ENCODE data around the gene MEF2A. TPM values are rescaled to one million over a fixed set of nuclear protein-coding genes. Genes with fewer than 3 reads are reported as not detected.
A peak's percentile ranks its signal among the peaks of the same experiment; 100 is the strongest.

The MEF2A gene
- total RNA-seq, 1 donor from 2014 or later, result 46.3 TPM

DNA sequence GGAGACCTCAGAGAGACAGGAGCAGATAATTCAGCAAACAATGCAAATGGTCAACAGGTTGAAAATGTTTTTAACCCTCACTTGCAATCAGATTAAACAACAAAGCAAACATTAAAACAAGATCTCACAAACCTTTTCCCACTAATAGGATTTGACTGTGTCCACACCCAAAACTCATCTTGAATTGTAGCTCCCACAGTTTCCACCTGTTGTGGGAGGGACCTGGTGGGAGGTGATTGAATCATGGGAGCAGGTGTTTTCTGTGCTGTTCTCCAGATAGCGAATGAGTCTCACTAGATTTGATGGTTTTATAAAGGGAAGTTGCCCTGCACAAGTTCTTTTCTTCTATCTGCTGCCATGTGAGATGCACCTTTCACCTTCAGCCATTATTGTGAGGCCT lies 168.8 kb downstream of the MEF2A start:
- no peaks in the 10 kb centered on the region for H3K27me3 Mint-ChIP-seq (ENCODE audit: low read depth, unreplicated experiment)
- Histone ChIP-seq H3K27me3 (ENCODE audit: insufficient read depth, low read length) (no peaks in the 10 kb centered on the region), H3K4me3 (ENCODE audit: insufficient read depth, low read depth, low read length) (no peak overlapping the region), H3K79me2 (ENCODE audit: insufficient read depth, low read length) (no peaks in the 10 kb centered on the region), H3K4me1 (ENCODE audit: insufficient read depth, low read length) (peaks cover 5% of the 10 kb centered on the region), H3K27ac (ENCODE audit: low read depth, low read length) (no peak overlapping the region), H4K20me1 (ENCODE audit: insufficient read depth, low read length) (peaks cover 7% of the 10 kb centered on the region), H2AFZ (ENCODE audit: low read depth, low read length) (no peak overlapping the region), H3K9me3 (ENCODE audit: insufficient read depth, low read depth, low read length) (no peaks in the 10 kb centered on the region), H3K9ac (ENCODE audit: low read length) (no peak overlapping the region), H3K4me2 (ENCODE audit: low read length) (no peak overlapping the region), H3K36me3 (ENCODE audit: insufficient read depth, low read length) (no peaks in the 10 kb centered on the region)
- H3K36me3 Mint-ChIP-seq (ENCODE audit: low read depth, unreplicated experiment), result peaks cover 2% of the 10 kb centered on the region
- no peak for FAIRE-seq
- peak overlapping the region; percentile 52 for H3K4me3 Mint-ChIP-seq (ENCODE audit: unreplicated experiment)
- H3K27ac Mint-ChIP-seq (ENCODE audit: unreplicated experiment), result no peak overlapping the region
- H3K9me3 Mint-ChIP-seq (ENCODE audit: unreplicated experiment), result no peaks in the 10 kb centered on the region
- no peak for DNase-seq (ENCODE audit: low read depth)
- TF ChIP-seq, protein P1, sequence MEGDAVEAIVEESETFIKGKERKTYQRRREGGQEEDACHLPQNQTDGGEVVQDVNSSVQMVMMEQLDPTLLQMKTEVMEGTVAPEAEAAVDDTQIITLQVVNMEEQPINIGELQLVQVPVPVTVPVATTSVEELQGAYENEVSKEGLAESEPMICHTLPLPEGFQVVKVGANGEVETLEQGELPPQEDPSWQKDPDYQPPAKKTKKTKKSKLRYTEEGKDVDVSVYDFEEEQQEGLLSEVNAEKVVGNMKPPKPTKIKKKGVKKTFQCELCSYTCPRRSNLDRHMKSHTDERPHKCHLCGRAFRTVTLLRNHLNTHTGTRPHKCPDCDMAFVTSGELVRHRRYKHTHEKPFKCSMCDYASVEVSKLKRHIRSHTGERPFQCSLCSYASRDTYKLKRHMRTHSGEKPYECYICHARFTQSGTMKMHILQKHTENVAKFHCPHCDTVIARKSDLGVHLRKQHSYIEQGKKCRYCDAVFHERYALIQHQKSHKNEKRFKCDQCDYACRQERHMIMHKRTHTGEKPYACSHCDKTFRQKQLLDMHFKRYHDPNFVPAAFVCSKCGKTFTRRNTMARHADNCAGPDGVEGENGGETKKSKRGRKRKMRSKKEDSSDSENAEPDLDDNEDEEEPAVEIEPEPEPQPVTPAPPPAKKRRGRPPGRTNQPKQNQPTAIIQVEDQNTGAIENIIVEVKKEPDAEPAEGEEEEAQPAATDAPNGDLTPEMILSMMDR (IDR thresholded peaks at IDR 0.05; ENCODE audit: insufficient read depth, low read depth, low read length), result no peak
- TF ChIP-seq EZH2 (IDR thresholded peaks at IDR 0.05; ENCODE audit: insufficient read depth, low read length), result no peak
- H3K4me1 Mint-ChIP-seq (ENCODE audit: low read depth, unreplicated experiment), result no peaks in the 10 kb centered on the region

- H3K4me1 ChIP-seq (ENCODE audit: insufficient read depth, low read length), result peaks cover 5% of the 10 kb centered on the region
- no peaks in the 10 kb centered on the region for H3K79me2 ChIP-seq (ENCODE audit: insufficient read depth, low read length)
- no peak for TF ChIP-seq EZH2 (IDR thresholded peaks at IDR 0.05; ENCODE audit: insufficient read depth, low read length)
- TF ChIP-seq, protein P1 (IDR thresholded peaks at IDR 0.05; ENCODE audit: insufficient read depth, low read depth, low read length), result no peak
- Mint-ChIP-seq H3K27me3 (ENCODE audit: low read depth, unreplicated experiment) (no peaks in the 10 kb centered on the region), H3K9me3 (ENCODE audit: unreplicated experiment) (no peaks in the 10 kb centered on the region), H3K4me3 (ENCODE audit: unreplicated experiment) (no peak overlapping the region), H3K27ac (ENCODE audit: unreplicated experiment) (no peak overlapping the region), H3K4me1 (ENCODE audit: low read depth, unreplicated experiment) (no peaks in the 10 kb centered on the region), H3K36me3 (ENCODE audit: low read depth, unreplicated experiment) (peaks cover 2% of the 10 kb centered on the region)
- no peak overlapping the region for H3K27ac ChIP-seq (ENCODE audit: low read depth, low read length)
- no peak overlapping the region for H3K4me2 ChIP-seq (ENCODE audit: low read length)
- no peak overlapping the region for H2AFZ ChIP-seq (ENCODE audit: low read depth, low read length)
- peaks cover 7% of the 10 kb centered on the region for H4K20me1 ChIP-seq (ENCODE audit: insufficient read depth, low read length)
- H3K27me3 ChIP-seq (ENCODE audit: insufficient read depth, low read length), result no peaks in the 10 kb centered on the region
- no peak for DNase-seq (ENCODE audit: low read depth)
- no peaks in the 10 kb centered on the region for H3K36me3 ChIP-seq (ENCODE audit: insufficient read depth, low read length)
- H3K9ac ChIP-seq (ENCODE audit: low read length), result no peak overlapping the region
- no peak overlapping the region for H3K4me3 ChIP-seq (ENCODE audit: insufficient read depth, low read depth, low read length)
- no peak for FAIRE-seq
- no peaks in the 10 kb centered on the region for H3K9me3 ChIP-seq (ENCODE audit: insufficient read depth, low read depth, low read length)
Observed at GRCh38 chr15:99735868-99736267, 170.1 kb downstream of the MEF2A start.

- H3K36me3 Mint-ChIP-seq (ENCODE audit: low read depth, unreplicated experiment), result peaks cover 2% of the 10 kb centered on the region
- H3K4me3 Mint-ChIP-seq (ENCODE audit: unreplicated experiment), result no peak overlapping the region
- H3K4me1 ChIP-seq (ENCODE audit: insufficient read depth, low read length), result peaks cover 5% of the 10 kb centered on the region
- H3K9ac ChIP-seq (ENCODE audit: low read length), result no peak overlapping the region
- peaks cover 4% of the 10 kb centered on the region for H4K20me1 ChIP-seq (ENCODE audit: insufficient read depth, low read length)
- H3K27ac Mint-ChIP-seq (ENCODE audit: unreplicated experiment), result no peak overlapping the region
- TF ChIP-seq, protein P1 (IDR thresholded peaks at IDR 0.05; ENCODE audit: insufficient read depth, low read depth, low read length), result no peak
- no peak for TF ChIP-seq EZH2 (IDR thresholded peaks at IDR 0.05; ENCODE audit: insufficient read depth, low read length)
- no peaks in the 10 kb centered on the region for H3K36me3 ChIP-seq (ENCODE audit: insufficient read depth, low read length)
- H3K4me2 ChIP-seq (ENCODE audit: low read length), result no peak overlapping the region
- no peaks in the 10 kb centered on the region for H3K27me3 Mint-ChIP-seq (ENCODE audit: low read depth, unreplicated experiment)
- H3K4me3 ChIP-seq (ENCODE audit: insufficient read depth, low read depth, low read length), result no peak overlapping the region
- no peaks in the 10 kb centered on the region for H3K79me2 ChIP-seq (ENCODE audit: insufficient read depth, low read length)
- no peaks in the 10 kb centered on the region for H3K4me1 Mint-ChIP-seq (ENCODE audit: low read depth, unreplicated experiment)
- H2AFZ ChIP-seq (ENCODE audit: low read depth, low read length), result no peak overlapping the region
- H3K9me3 Mint-ChIP-seq (ENCODE audit: unreplicated experiment), result no peaks in the 10 kb centered on the region
- no peaks in the 10 kb centered on the region for H3K27me3 ChIP-seq (ENCODE audit: insufficient read depth, low read length)
- DNase-seq (ENCODE audit: low read depth) (no peak), FAIRE-seq (no peak)
- no peak overlapping the region for H3K27ac ChIP-seq (ENCODE audit: low read depth, low read length)
- H3K9me3 ChIP-seq (ENCODE audit: insufficient read depth, low read depth, low read length), result no peaks in the 10 kb centered on the region
Observed at GRCh38 chr15:99736702-99737101, 170.9 kb downstream of the MEF2A start.
